WTC11 (cell line): ENCODE data around the gene SPPL2B. TPM values are rescaled to one million over a fixed set of nuclear protein-coding genes. Genes with fewer than 3 reads are reported as not detected.
A peak's percentile ranks its signal among the peaks of the same experiment; 100 is the strongest.

Source experiments
- ATAC-seq: fragments of 200-7000 bp; cut with Tn5 transposase; 2 replicates; pipeline ENCODE4 v1.10.0; 2021; ENCODE audit warnings: mild to moderate bottlenecking, moderate library complexity
- CTCF ChIA-PET: fragments of 300-600 bp; sonication (Branson Sonifier 250); formaldehyde crosslinking; loops from one replicate; lab custom pipeline; 2021; ENCODE audit warnings: antibody characterized with exemption; lab: Charles Lee
- POLR2A ChIA-PET: fragments of 350-600 bp; sonication (Branson Sonifier 250); formaldehyde crosslinking; loops from one replicate; lab custom pipeline; 2021; ENCODE audit warnings: antibody characterized with exemption; lab: Charles Lee
- DNase-seq: peaks from one replicate; pipeline ENCODE4 v3.0.0; 2021; ENCODE audit warnings: low spot score
- H3K27ac Mint-ChIP-seq: 2 replicates; pipeline ENCODE4 v1.8.0; 2021; ENCODE audit warnings: mixed read lengths
- H3K27me3 Mint-ChIP-seq: 2 replicates; pipeline ENCODE4 v1.8.0; 2021; ENCODE audit warnings: low read depth, mild to moderate bottlenecking, moderate library complexity, mixed read lengths
- H3K36me3 Mint-ChIP-seq: 2 replicates; pipeline ENCODE4 v1.8.0; 2021; ENCODE audit warnings: mixed read lengths
- H3K4me1 Mint-ChIP-seq: 2 replicates; pipeline ENCODE4 v1.8.0; 2022; ENCODE audit warnings: mixed read lengths
- H3K4me3 Mint-ChIP-seq: 2 replicates; pipeline ENCODE4 v1.8.0; 2021; ENCODE audit warnings: mild to moderate bottlenecking, moderate library complexity, mixed read lengths
- H3K9me3 Mint-ChIP-seq: 2 replicates; pipeline ENCODE4 v1.8.0; 2021; ENCODE audit warnings: mixed read lengths
- ATF1 ChIP-seq: sonication (generic); formaldehyde crosslinking; IDR thresholded peaks from 2 replicates; pipeline ENCODE4 v1.8.1; 2023; ENCODE audit warnings: mild to moderate bottlenecking, moderate library complexity, missing genetic modification reagents
- EMX1 ChIP-seq: fragments of 250-450 bp; sonication (Bioruptor Pico); IDR thresholded peaks from 2 replicates; pipeline ENCODE4 v1.8.0; 2021; ENCODE audit warnings: mild to moderate bottlenecking
- ERG ChIP-seq: fragments of 250-450 bp; sonication (Bioruptor Pico); IDR thresholded peaks from 2 replicates; pipeline ENCODE4 v1.8.0; 2021; ENCODE audit warnings: mild to moderate bottlenecking
- ESRRA ChIP-seq: sonication (generic); formaldehyde crosslinking; IDR thresholded peaks from 2 replicates; pipeline ENCODE4 v1.8.1; 2022; ENCODE audit warnings: mild to moderate bottlenecking, missing genetic modification reagents, borderline replicate concordance
- FOXP1 ChIP-seq: sonication (generic); formaldehyde crosslinking; IDR thresholded peaks from 2 replicates; pipeline ENCODE4 v1.8.0; 2022; ENCODE audit warnings: missing genetic modification reagents, mild to moderate bottlenecking, moderate library complexity, borderline replicate concordance
- IRF2 ChIP-seq: sonication (generic); formaldehyde crosslinking; IDR thresholded peaks from 2 replicates; pipeline ENCODE4 v1.8.0; 2022; ENCODE audit warnings: low read depth, missing genetic modification reagents, borderline replicate concordance
- JAZF1 ChIP-seq: fragments of 250-450 bp; sonication (Bioruptor Pico); IDR thresholded peaks from 2 replicates; pipeline ENCODE4 v1.9.0; 2021; ENCODE audit warnings: moderate library complexity, mild to moderate bottlenecking, inconsistent platforms
- MYBL2 ChIP-seq: sonication (generic); formaldehyde crosslinking; IDR thresholded peaks from 2 replicates; pipeline ENCODE4 v1.8.1; 2023; ENCODE audit warnings: mild to moderate bottlenecking, moderate library complexity, missing genetic modification reagents
- RORB ChIP-seq: fragments of 250-450 bp; sonication (Bioruptor Pico); IDR thresholded peaks from 2 replicates; pipeline ENCODE4 v1.9.0; 2021; ENCODE audit warnings: mild to moderate bottlenecking
- SP1 ChIP-seq: sonication (generic); formaldehyde crosslinking; conservative IDR thresholded peaks from 2 replicates; pipeline ENCODE4 v1.8.1; 2022; ENCODE audit warnings: missing genetic modification reagents
- TCF7 ChIP-seq: sonication (generic); formaldehyde crosslinking; IDR thresholded peaks from 2 replicates; pipeline ENCODE4 v1.8.0; 2022; ENCODE audit warnings: mild to moderate bottlenecking, low read depth, missing genetic modification reagents, moderate library complexity
- TEAD1 ChIP-seq: sonication (generic); formaldehyde crosslinking; IDR thresholded peaks from 2 replicates; pipeline ENCODE4 v1.8.0; 2022; ENCODE audit warnings: mild to moderate bottlenecking, missing genetic modification reagents
- TP53 ChIP-seq: sonication (generic); formaldehyde crosslinking; IDR thresholded peaks from 2 replicates; pipeline ENCODE4 v1.8.1; 2023; ENCODE audit warnings: mild to moderate bottlenecking, missing genetic modification reagents
- ZNF121 ChIP-seq: sonication (generic); formaldehyde crosslinking; IDR thresholded peaks from 2 replicates; pipeline ENCODE4 v1.8.0; 2023; ENCODE audit warnings: missing genetic modification reagents
- ZNF396 ChIP-seq: fragments of 250-450 bp; sonication (Bioruptor Pico); IDR thresholded peaks from 2 replicates; pipeline ENCODE4 v1.8.0; 2021; ENCODE audit warnings: mild to moderate bottlenecking, moderate library complexity, borderline replicate concordance
- ZNF425 ChIP-seq: fragments of 250-450 bp; sonication (Bioruptor Pico); conservative IDR thresholded peaks from 2 replicates; pipeline ENCODE4 v1.9.0; 2021; ENCODE audit warnings: mild to moderate bottlenecking
- total RNA-seq: library from RNA; stranded (reverse); gene quantifications from 3 replicates; pipeline ENCODE4 v1.2.3, GENCODE V29; 2021
- TF ChIP-seq, protein P1 (sequence below): fragments of 200-600 bp; IDR thresholded peaks from 2 replicates; pipeline ENCODE4 v1.8.0; 2022; ENCODE audit warnings: antibody characterized with exemption
- TF ChIP-seq, protein P2 (sequence below): sonication (generic); formaldehyde crosslinking; IDR thresholded peaks from 2 replicates; pipeline ENCODE4 v1.8.0; 2022; ENCODE audit warnings: mild to moderate bottlenecking, missing genetic modification reagents
- TF ChIP-seq, protein P3 (sequence below): sonication (generic); formaldehyde crosslinking; conservative IDR thresholded peaks from 2 replicates; pipeline ENCODE4 v1.8.1; 2022; ENCODE audit warnings: mild to moderate bottlenecking, missing genetic modification reagents

SPPL2B gene
- total RNA-seq, 1 experiment from 2014 or later: 117 TPM

GRCh38 chr19:2311093-2311492 is 17.4 kb upstream of the SPPL2B start:
- POLR2A ChIA-PET: no interaction called here
- Mint-ChIP-seq H3K4me3 (no peak overlapping the region), H3K36me3 (peaks cover 5% of the 10 kb centered on the region), H3K4me1 (peaks cover 4% of the 10 kb centered on the region; the same call in 1 of the 2 replicates), H3K27ac (no peak overlapping the region), H3K27me3 (peaks cover 24% of the 10 kb centered on the region), H3K9me3 (peaks cover 9% of the 10 kb centered on the region)
- CTCF ChIA-PET: interaction anchor here (1.1 to 1.2 kb wide), 2 partner anchors 37 to 414 kb away, joined by 3 to 6 read pairs; no protein-coding TSS in a partner anchor
- ATAC-seq (no peak), DNase-seq (no peak)
- no peak for TF ChIP-seq JAZF1 (CRISPR knock-in tag)
- no peak for TF ChIP-seq ERG (CRISPR knock-in tag)
- TF ChIP-seq TP53 (CRISPR knock-in tag): no peak
- TF ChIP-seq RORB (CRISPR knock-in tag): no peak
- no peak for TF ChIP-seq ATF1
- TF ChIP-seq SP1 (CRISPR knock-in tag): no peak
- TF ChIP-seq, protein P1, sequence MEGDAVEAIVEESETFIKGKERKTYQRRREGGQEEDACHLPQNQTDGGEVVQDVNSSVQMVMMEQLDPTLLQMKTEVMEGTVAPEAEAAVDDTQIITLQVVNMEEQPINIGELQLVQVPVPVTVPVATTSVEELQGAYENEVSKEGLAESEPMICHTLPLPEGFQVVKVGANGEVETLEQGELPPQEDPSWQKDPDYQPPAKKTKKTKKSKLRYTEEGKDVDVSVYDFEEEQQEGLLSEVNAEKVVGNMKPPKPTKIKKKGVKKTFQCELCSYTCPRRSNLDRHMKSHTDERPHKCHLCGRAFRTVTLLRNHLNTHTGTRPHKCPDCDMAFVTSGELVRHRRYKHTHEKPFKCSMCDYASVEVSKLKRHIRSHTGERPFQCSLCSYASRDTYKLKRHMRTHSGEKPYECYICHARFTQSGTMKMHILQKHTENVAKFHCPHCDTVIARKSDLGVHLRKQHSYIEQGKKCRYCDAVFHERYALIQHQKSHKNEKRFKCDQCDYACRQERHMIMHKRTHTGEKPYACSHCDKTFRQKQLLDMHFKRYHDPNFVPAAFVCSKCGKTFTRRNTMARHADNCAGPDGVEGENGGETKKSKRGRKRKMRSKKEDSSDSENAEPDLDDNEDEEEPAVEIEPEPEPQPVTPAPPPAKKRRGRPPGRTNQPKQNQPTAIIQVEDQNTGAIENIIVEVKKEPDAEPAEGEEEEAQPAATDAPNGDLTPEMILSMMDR: no peak
- TF ChIP-seq, protein P2, sequence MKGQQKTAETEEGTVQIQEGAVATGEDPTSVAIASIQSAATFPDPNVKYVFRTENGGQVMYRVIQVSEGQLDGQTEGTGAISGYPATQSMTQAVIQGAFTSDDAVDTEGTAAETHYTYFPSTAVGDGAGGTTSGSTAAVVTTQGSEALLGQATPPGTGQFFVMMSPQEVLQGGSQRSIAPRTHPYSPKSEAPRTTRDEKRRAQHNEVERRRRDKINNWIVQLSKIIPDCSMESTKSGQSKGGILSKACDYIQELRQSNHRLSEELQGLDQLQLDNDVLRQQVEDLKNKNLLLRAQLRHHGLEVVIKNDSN: no peak
- TF ChIP-seq FOXP1: no peak
- TF ChIP-seq ZNF396: no peak
- TF ChIP-seq, protein P3, sequence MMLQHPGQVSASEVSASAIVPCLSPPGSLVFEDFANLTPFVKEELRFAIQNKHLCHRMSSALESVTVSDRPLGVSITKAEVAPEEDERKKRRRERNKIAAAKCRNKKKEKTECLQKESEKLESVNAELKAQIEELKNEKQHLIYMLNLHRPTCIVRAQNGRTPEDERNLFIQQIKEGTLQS (CRISPR knock-in tag): no peak
- no peak for TF ChIP-seq MYBL2 (CRISPR knock-in tag)
- no peak for TF ChIP-seq ZNF425
- no peak for TF ChIP-seq TCF7
- no peak for TF ChIP-seq EMX1 (CRISPR knock-in tag)
- no peak for TF ChIP-seq IRF2 (CRISPR knock-in tag)

- Mint-ChIP-seq H3K4me1 (peaks cover 4% of the 10 kb centered on the region; the same call in 1 of the 2 replicates), H3K27me3 (peaks cover 24% of the 10 kb centered on the region), H3K36me3 (peaks cover 5% of the 10 kb centered on the region), H3K27ac (no peak overlapping the region)
- DNase-seq: peak; percentile 68
- CTCF ChIA-PET: interaction anchor here (1.2 to 1.7 kb wide), 2 partner anchors 21 to 59 kb away, joined by 3 to 6 read pairs; no protein-coding TSS in a partner anchor
- TF ChIP-seq TEAD1 (CRISPR knock-in tag) (no peak), IRF2 (CRISPR knock-in tag) (no peak), ESRRA (CRISPR knock-in tag) (no peak), ZNF121 (CRISPR knock-in tag) (peak; percentile 63)
- TF ChIP-seq, all 79 proteins: peak for 1
- Mint-ChIP-seq H3K9me3 (peaks cover 9% of the 10 kb centered on the region), H3K4me3 (no peak overlapping the region)
- peak; percentile 14; the same call in 1 of the 2 replicates for ATAC-seq
- POLR2A ChIA-PET: interaction anchor here (1.1 kb wide), 1 partner anchor 83 kb away, joined by 3 read pairs; no protein-coding TSS in a partner anchor
These were observed 15.5 kb upstream of the SPPL2B start for GRCh38 chr19:2312820-2313501.
